Spinal cord (tissue), 10 donors: ENCODE measurements around the gene IL6. TPM values are rescaled to one million over a fixed set of nuclear protein-coding genes. Genes with fewer than 3 reads are reported as not detected.
A peak's percentile ranks its signal among the peaks of the same experiment; 100 is the strongest.

Experiments used
- DNase-seq, 6 donors: peaks; one replicate each; pipeline versions ENCODE4 v3.0.0 to v3.0.0-alpha.2; 2013 to 2015; ENCODE audit warnings: low spot score in 6 of 6, low read depth in 4 of 6
- H3K27ac ChIP-seq: one replicate; pipeline ENCODE4 v1.5.1; 2013; ENCODE audit warnings: low read depth, low read length, control low read depth
- H3K27me3 ChIP-seq: one replicate; pipeline ENCODE4 v1.6.1; 2013; ENCODE audit warnings: low read length; ENCODE audit not compliant: control insufficient read depth, insufficient read depth
- H3K36me3 ChIP-seq: one replicate; pipeline ENCODE4 v1.6.1; 2013; ENCODE audit warnings: low read length; ENCODE audit not compliant: control insufficient read depth, insufficient read depth
- H3K4me1 ChIP-seq: one replicate; pipeline ENCODE4 v1.6.1; 2013; ENCODE audit warnings: low read length; ENCODE audit not compliant: control insufficient read depth, insufficient read depth
- H3K4me3 ChIP-seq: one replicate; pipeline ENCODE4 v1.5.1; 2013; ENCODE audit warnings: low read depth, low read length, control low read depth
- H3K9me3 ChIP-seq: one replicate; pipeline ENCODE4 v1.6.1; 2013; ENCODE audit warnings: low read length; ENCODE audit not compliant: control insufficient read depth, insufficient read depth
- WGBS: methylation state at CpG from one replicate; pipeline ENCODE4 v1.1.5; 2013; ENCODE audit warnings: missing lambda C conversion rate; ENCODE audit not compliant: insufficient coverage; 5-methylcytosine and 5-hydroxymethylcytosine counted together
- polyA plus RNA-seq, 2 donors: library from polyadenylated mRNA; unstranded; fragments of 120-200 nt; gene quantifications; one replicate each; pipeline ENCODE4 v1.2.1, GENCODE V29; 2013; ENCODE audit not compliant: insufficient read length in 2 of 2
- total RNA-seq, 2 donors: library from RNA; depleted of rRNA in 1 of 2; stranded (reverse); fragments of 120-200 nt in 1 of 2; fragments of >200 nt in 1 of 2; gene quantifications; one replicate each; pipeline versions ENCODE4 v1.2.3 to v1.2.4, GENCODE V29; 2013 to 2014
- donor health status: healthy.

The IL6 gene
- total and polyA plus RNA-seq, 4 donors: 0.22 to 0.41 (median 0.35) TPM; not detected in 1

- peaks cover 34% of the 10 kb centered on the region for H3K4me1 ChIP-seq
- DNase-seq: no peak
- no peak overlapping the region for H3K4me3 ChIP-seq
- H3K27ac ChIP-seq: peak overlapping the region; percentile 36
- no peaks in the 10 kb centered on the region for H3K36me3 ChIP-seq
- no peaks in the 10 kb centered on the region for H3K9me3 ChIP-seq
- WGBS: 40% methylated on average over 1 of the region's 4 CpGs
- peaks cover 4% of the 10 kb centered on the region for H3K27me3 ChIP-seq
Measured at GRCh38 chr7:22723637-22724036, 3.4 kb upstream of the IL6 start.

DNA sequence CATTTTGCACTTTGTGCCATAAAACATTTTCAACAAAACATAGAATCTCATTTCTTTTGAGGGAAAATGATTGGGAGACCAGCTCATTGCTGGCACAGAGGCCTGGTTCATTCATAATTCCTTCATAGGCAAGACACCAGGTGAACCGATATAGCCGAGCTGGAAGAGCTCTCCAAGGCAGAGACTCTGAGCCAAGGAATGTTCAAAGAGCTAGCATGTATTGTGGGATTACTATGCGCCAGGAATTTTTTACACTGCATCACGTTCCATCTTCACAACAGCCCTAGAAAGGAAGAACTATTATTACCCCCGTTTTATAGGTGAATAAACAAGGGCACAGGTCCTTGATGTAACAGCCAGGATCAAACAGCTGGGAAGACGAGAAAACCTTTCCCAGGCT lies 2.1 kb upstream of the IL6 start:
- Histone ChIP-seq H3K4me3 (no peak overlapping the region), H3K27ac (no peak overlapping the region), H3K36me3 (no peaks in the 10 kb centered on the region), H3K4me1 (peaks cover 34% of the 10 kb centered on the region), H3K27me3 (peaks cover 4% of the 10 kb centered on the region), H3K9me3 (no peaks in the 10 kb centered on the region)
- WGBS: 86% methylated on average over 1 of the region's 6 CpGs
- no peak for DNase-seq

DNA sequence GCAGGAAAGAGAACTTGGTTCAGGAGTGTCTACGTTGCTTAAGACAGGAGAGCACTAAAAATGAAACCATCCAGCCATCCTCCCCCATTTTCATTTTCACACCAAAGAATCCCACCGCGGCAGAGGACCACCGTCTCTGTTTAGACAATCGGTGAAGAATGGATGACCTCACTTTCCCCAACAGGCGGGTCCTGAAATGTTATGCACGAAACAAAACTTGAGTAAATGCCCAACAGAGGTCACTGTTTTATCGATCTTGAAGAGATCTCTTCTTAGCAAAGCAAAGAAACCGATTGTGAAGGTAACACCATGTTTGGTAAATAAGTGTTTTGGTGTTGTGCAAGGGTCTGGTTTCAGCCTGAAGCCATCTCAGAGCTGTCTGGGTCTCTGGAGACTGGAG lies 1.4 kb upstream of the IL6 start:
- Histone ChIP-seq H3K36me3 (no peaks in the 10 kb centered on the region), H3K27me3 (peaks cover 4% of the 10 kb centered on the region), H3K4me1 (peaks cover 34% of the 10 kb centered on the region), H3K27ac (no peak overlapping the region), H3K9me3 (no peaks in the 10 kb centered on the region), H3K4me3 (no peak overlapping the region)
- WGBS: 91% methylated on average over 9 of the region's 9 CpGs
- no peak for DNase-seq

DNA sequence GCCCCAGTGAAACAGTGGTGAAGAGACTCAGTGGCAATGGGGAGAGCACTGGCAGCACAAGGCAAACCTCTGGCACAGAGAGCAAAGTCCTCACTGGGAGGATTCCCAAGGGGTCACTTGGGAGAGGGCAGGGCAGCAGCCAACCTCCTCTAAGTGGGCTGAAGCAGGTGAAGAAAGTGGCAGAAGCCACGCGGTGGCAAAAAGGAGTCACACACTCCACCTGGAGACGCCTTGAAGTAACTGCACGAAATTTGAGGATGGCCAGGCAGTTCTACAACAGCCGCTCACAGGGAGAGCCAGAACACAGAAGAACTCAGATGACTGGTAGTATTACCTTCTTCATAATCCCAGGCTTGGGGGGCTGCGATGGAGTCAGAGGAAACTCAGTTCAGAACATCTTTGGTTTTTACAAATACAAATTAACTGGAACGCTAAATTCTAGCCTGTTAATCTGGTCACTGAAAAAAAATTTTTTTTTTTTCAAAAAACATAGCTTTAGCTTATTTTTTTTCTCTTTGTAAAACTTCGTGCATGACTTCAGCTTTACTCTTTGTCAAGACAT lies 574 bp upstream of the IL6 start:
- DNase-seq: peak in 2 of 6 donors; percentile 37 to 57
- Histone ChIP-seq H3K36me3 (no peaks in the 10 kb centered on the region), H3K4me1 (peaks cover 32% of the 10 kb centered on the region), H3K9me3 (no peaks in the 10 kb centered on the region), H3K27ac (no peak overlapping the region), H3K27me3 (peaks cover 4% of the 10 kb centered on the region), H3K4me3 (no peak overlapping the region)
- 45% methylated on average over 5 of the region's 8 CpGs for WGBS

GRCh38 chr7:22727714-22728035 lies 675 bp downstream of the IL6 start:
- Histone ChIP-seq H3K27me3 (peaks cover 4% of the 10 kb centered on the region), H3K4me1 (peaks cover 25% of the 10 kb centered on the region), H3K27ac (no peak overlapping the region), H3K9me3 (no peaks in the 10 kb centered on the region), H3K4me3 (no peak overlapping the region), H3K36me3 (no peaks in the 10 kb centered on the region)
- 93% methylated on average over 2 of the region's 3 CpGs for WGBS
- no peak for DNase-seq

GRCh38 chr7:22728401-22729029 lies 1.5 kb downstream of the IL6 start:
- peaks cover 20% of the 10 kb centered on the region for H3K4me1 ChIP-seq
- no CpG with 5 or more reads among the region's 1 CpG for WGBS
- no peak overlapping the region for H3K27ac ChIP-seq
- peaks cover 4% of the 10 kb centered on the region for H3K27me3 ChIP-seq
- H3K36me3 ChIP-seq: no peaks in the 10 kb centered on the region
- no peaks in the 10 kb centered on the region for H3K9me3 ChIP-seq
- H3K4me3 ChIP-seq: no peak overlapping the region
- DNase-seq: no peak

DNA sequence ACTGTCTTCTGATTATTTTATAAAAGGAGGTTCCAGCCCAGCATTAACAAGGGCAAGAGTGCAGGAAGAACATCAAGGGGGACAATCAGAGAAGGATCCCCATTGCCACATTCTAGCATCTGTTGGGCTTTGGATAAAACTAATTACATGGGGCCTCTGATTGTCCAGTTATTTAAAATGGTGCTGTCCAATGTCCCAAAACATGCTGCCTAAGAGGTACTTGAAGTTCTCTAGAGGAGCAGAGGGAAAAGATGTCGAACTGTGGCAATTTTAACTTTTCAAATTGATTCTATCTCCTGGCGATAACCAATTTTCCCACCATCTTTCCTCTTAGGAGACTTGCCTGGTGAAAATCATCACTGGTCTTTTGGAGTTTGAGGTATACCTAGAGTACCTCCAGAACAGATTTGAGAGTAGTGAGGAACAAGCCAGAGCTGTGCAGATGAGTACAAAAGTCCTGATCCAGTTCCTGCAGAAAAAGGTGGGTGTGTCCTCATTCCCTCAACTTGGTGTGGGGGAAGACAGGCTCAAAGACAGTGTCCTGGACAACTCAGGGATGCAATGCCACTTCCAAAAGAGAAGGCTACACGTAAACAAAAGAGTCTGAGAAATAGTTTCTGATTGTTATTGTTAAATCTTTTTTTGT lies 2.3 kb downstream of the IL6 start:
- no peak overlapping the region for H3K27ac ChIP-seq
- no peaks in the 10 kb centered on the region for H3K36me3 ChIP-seq
- H3K4me3 ChIP-seq: no peak overlapping the region
- no peaks in the 10 kb centered on the region for H3K9me3 ChIP-seq
- peaks cover 13% of the 10 kb centered on the region for H3K4me1 ChIP-seq
- no peak for DNase-seq
- H3K27me3 ChIP-seq: peaks cover 4% of the 10 kb centered on the region
- no CpG with 5 or more reads among the region's 3 CpGs for WGBS

DNA sequence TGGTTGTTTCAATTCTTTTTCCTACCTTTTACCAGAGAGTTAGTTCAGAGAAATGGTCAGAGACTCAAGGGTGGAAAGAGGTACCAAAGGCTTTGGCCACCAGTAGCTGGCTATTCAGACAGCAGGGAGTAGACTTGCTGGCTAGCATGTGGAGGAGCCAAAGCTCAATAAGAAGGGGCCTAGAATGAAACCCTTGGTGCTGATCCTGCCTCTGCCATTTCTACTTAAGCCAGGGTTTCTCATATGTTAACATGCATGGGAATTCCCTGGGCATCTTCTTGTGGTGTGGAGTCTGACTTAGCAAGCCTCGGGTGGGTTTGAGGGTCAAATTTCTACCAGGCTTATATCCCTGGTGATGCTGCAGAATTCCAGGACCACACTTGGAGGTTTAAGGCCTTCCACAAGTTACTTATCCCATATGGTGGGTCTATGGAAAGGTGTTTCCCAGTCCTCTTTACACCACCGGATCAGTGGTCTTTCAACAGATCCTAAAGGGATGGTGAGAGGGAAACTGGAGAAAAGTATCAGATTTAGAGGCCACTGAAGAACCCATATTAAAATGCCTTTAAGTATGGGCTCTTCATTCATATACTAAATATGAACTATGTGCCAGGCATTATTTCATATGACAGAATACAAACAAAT lies 3.2 kb downstream of the IL6 start:
- no peak for DNase-seq
- Histone ChIP-seq H3K27ac (no peak overlapping the region), H3K4me1 (peaks cover 13% of the 10 kb centered on the region), H3K27me3 (peaks cover 4% of the 10 kb centered on the region), H3K36me3 (no peaks in the 10 kb centered on the region), H3K9me3 (no peaks in the 10 kb centered on the region), H3K4me3 (no peak overlapping the region)
- WGBS: no CpG with 5 or more reads among the region's 2 CpGs

DNA sequence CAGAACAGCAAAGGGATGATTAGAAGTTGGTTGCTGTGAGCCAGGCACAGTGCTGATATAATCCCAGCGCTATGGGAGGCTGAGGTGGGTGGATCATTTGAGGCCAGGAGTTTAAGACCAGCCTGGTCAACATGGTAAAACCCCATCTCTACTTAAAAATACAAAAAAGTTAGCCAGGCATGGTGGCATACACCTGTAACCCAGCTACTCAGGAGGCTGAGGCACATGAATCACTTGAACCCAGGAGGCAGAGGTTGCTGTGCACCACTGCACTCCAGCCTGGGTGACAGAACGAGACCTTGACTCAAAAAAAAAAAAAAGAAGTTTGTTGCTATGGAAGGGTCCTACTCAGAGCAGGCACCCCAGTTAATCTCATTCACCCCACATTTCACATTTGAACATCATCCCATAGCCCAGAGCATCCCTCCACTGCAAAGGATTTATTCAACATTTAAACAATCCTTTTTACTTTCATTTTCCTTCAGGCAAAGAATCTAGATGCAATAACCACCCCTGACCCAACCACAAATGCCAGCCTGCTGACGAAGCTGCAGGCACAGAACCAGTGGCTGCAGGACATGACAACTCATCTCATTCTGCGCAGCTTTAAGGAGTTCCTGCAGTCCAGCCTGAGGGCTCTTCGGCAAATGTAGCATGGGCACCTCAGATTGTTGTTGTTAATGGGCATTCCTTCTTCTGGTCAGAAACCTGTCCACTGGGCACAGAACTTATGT lies 4.1 kb downstream of the IL6 start:
- peaks cover 4% of the 10 kb centered on the region for H3K27me3 ChIP-seq
- H3K27ac ChIP-seq: no peak overlapping the region
- H3K4me3 ChIP-seq: no peak overlapping the region
- H3K36me3 ChIP-seq: no peaks in the 10 kb centered on the region
- H3K4me1 ChIP-seq: peaks cover 12% of the 10 kb centered on the region
- WGBS: 87% methylated on average over 3 of the region's 5 CpGs
- H3K9me3 ChIP-seq: no peaks in the 10 kb centered on the region
- DNase-seq: no peak
